ENCODE results near the gene FRMD4B.
A peak's percentile ranks its signal among the peaks of the same experiment; 100 is the strongest.
"Not testable (repeated sequence)": the region's sequence is repeated elsewhere in the genome, so short reads cannot be mapped to it uniquely, and the experiment has no call there.

Gene FRMD4B

GRCh38 chr3:69283496-69283895, 102.4 kb downstream of the FRMD4B start:
- no peak for DNase-seq (ENCODE audit: low spot score)

GRCh38 chr3:69282181-69282580, 103.7 kb downstream of the FRMD4B start:
- DNase-seq (ENCODE audit: low spot score), result no peak

DNA sequence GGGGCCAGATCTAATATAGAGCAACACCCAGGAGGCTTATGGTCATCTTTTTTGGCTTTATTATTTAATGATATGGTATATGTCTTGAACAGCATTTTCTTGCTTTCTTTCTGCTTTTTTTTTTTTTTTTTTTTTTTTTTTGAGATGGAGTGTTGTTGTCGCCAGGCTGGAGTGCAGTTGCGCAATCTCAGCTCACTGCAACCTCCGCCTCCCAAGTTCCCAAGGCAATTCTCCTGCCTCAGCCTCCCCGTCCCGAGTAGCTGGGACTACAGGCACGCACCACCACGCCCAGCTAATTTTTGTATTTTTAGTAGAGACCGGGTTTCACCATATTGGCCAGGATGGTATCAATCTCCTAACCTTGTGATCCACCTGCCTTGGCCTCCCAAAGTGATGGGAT, 108.5 kb downstream of the FRMD4B start:
- not testable (repeated sequence) for DNase-seq (ENCODE audit: low spot score)

DNA sequence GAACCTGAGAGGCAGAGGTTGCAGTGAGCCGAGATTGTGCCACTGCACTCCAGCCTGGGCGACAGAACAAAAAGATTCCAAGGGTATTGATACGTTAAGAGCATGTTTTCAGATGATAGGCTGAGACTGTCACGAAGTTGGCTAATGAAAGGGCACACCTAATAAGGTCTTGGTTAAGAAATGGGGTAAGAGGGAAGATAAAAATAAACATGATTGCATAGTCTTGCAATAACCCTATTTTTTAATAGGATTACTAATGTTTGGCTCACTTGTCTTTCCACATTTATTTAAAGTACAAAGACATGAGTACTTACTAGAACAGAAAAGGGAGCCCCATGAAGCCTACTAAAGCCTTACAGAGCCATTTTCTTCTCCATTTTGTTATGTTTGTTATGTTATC, 109.0 kb downstream of the FRMD4B start:
- no peak for DNase-seq (ENCODE audit: low spot score)

DNA sequence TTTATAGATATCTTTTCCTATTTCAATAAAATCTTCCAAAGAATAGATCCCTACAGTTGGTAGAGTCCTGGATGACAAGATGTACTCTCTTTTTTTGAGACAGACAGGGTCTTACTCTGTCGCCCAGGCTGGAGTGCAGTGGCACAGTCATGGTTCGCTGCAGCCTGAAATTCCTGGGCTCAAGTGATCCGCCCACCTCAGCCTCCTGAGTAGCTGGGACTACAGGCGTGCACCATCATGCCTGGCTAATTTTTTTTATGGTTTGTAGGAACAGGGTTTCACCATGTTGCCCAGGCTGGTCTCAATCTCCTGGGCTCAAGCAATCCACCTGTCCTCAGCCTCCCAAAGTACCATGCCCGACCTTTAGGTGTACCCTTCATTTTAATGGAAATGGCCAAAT, 109.7 kb downstream of the FRMD4B start:
- DNase-seq (ENCODE audit: low spot score), result not testable (repeated sequence)

GRCh38 chr3:69273896-69274295, 112.0 kb downstream of the FRMD4B start:
- no peak for DNase-seq (ENCODE audit: low spot score)

- DNase-seq (ENCODE audit: low spot score), result no peak
Observed at GRCh38 chr3:69272556-69272955, 113.3 kb downstream of the FRMD4B start.

GRCh38 chr3:69271098-69271497, 114.8 kb downstream of the FRMD4B start:
- no peak for DNase-seq (ENCODE audit: low spot score)

- no peak for DNase-seq (ENCODE audit: low spot score)
Observed at GRCh38 chr3:69266585-69266984, 119.3 kb downstream of the FRMD4B start.

- not testable (repeated sequence) for DNase-seq (ENCODE audit: low spot score)
Observed at GRCh38 chr3:69266071-69266470, 119.8 kb downstream of the FRMD4B start.

- DNase-seq (ENCODE audit: low spot score), result not testable (repeated sequence)
Observed at GRCh38 chr3:69260843-69261405, 125.0 kb downstream of the FRMD4B start.

- no peak for DNase-seq (ENCODE audit: low spot score)
Observed at GRCh38 chr3:69260216-69260787, 125.6 kb downstream of the FRMD4B start.

DNA sequence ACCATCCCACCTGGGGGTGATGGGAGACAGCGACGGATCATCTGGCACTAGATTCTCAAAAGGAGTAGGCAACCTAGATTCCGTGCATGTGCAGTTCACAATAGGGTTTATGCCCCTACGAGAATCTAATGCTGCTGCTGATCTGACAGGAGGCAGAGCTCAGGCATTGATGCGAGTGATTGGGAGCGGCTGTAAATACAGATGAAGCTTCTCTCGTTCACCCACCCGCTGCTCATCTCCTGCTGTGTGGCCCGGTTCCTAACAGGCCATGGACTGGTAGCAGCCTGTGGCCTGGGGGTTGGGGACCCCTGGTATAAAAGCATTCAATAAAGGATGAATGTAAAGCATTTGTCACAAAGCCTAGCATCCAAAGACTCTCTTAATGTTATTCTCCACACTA, 126.8 kb downstream of the FRMD4B start:
- no peak for DNase-seq (ENCODE audit: low spot score)

DNA sequence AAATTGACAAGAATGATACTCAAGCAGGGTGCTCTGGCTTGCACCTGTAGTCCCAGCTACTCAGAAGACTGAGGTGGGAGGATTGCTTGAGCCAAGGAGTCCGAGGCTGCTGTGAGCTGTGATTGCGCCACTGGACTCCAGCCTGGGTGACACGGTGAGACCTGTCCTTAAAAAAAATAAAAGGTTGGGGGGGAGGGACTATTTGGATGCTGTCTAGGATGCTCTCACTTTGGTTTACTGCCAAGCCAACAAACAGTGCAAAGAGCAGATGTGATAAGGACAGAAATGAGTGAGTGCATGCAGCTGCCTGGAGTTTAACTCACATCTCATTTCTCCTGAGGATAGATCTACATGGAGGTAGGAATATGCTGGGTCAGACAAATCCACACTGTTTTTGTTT, 130.0 kb downstream of the FRMD4B start:
- no peak for DNase-seq (ENCODE audit: low spot score)

- DNase-seq (ENCODE audit: low spot score), result peak; percentile 55
Observed at GRCh38 chr3:69254351-69254750, 131.5 kb downstream of the FRMD4B start.

GRCh38 chr3:69252631-69253030, 133.3 kb downstream of the FRMD4B start:
- peak; percentile 78 for DNase-seq (ENCODE audit: low spot score)

DNA sequence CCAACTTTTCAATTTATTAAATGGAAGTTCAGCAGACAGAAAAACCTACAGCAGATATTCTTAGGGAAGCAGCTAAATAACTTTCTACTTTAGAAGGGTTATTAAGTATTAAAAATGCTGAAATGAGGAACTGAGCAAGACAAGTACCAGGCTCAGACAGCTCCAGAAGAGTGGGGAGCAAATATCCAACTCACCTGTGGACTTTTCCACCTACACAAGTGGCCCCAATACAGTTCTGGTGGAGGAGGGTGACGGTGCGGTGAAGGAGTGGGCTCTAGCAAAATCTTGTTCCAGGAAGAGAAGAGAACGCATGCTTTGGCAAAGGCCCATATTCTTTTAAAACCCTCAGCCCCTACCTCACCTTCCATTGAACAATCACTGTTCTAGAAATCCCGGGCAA, 133.7 kb downstream of the FRMD4B start:
- no peak for DNase-seq (ENCODE audit: low spot score)

GRCh38 chr3:69251078-69251805, 134.6 kb downstream of the FRMD4B start:
- no peak for DNase-seq (ENCODE audit: low spot score)

DNA sequence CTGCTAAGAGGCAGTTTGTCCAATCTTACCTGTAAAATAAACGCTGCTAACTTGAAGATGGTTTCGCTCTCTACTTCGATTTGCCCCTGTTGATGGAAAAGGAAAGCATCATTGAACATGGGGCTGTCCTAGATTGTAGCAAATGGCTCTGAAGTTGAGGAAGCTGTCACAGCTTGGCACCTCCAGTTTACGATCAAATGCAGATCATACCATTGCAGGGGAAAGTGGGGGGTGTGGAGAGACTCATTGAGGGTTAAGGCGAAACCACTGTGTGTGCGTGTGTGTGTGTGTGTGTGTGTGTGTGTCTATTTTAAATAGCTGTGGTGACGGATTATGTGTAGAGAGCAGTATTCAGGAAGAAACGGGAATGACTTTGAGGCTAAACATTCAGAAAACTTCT, 135.9 kb downstream of the FRMD4B start:
- DNase-seq (ENCODE audit: low spot score), result peak; percentile 93

GRCh38 chr3:69249001-69249400, 136.9 kb downstream of the FRMD4B start:
- no peak for DNase-seq (ENCODE audit: low spot score)

GRCh38 chr3:69248436-69248835, 137.5 kb downstream of the FRMD4B start:
- peak; percentile 89 for DNase-seq (ENCODE audit: low spot score)

- no peak for DNase-seq (ENCODE audit: low spot score)
Observed at GRCh38 chr3:69246612-69247011, 139.3 kb downstream of the FRMD4B start.

DNA sequence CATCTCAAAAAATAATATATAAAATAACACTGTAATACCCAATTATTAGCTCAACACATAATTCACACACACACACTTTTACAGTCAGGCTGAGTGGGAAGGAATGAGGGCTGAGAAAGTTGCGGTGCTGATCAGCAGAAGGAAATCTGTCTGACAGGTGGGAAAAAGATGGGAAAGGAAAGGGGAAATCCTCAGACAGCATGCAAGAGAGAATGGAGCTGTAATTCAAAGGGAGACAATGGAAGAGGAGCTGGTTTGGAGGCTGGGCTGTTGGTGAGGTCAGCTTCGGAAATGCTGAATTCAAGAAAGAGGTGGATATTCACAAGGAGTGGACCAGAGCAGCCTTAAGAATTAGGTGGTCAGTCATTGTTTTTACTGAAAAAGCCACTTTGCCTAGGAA, 141.8 kb downstream of the FRMD4B start:
- DNase-seq (ENCODE audit: low spot score), result no peak

DNA sequence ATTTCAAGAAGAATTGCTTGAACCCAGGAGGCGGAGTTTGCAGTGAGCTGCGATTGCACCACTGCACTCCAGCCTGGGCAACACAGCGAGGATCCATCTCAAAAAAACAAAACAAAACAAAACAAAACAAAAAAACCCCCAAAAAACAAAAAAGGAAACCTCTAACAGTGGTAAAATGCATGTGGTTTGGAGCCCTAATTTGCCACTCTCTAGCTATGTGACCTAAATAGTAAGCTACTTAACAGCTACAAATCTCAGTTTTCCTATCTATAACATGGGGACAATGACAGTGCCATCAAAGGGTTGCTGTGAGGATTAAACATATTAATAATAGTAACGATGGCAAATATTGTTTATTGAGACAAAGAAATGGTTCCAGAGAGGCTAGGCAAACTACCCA, 144.1 kb downstream of the FRMD4B start:
- no peak for DNase-seq (ENCODE audit: low spot score)
